ENCODE data around the gene LARP4B.

GRCh38 chr10:839550-840205 lies 91.8 kb downstream of the LARP4B start:
- TF ChIP-seq REST (IDR thresholded peaks at IDR 0.05; ENCODE audit: borderline replicate concordance) (no peak), EZH2 (IDR thresholded peaks at IDR 0.05; ENCODE audit: borderline replicate concordance, insufficient read depth, low read length, poor library complexity, severe bottlenecking) (no peak), CTCF (IDR thresholded peaks at IDR 0.05; ENCODE audit: poor library complexity, severe bottlenecking) (no peak), SMC3 (conservative IDR thresholded peaks at IDR 0.05; ENCODE audit: poor library complexity) (no peak), POLR2AphosphoS5 (IDR thresholded peaks at IDR 0.05) (no peak), MXI1 (conservative IDR thresholded peaks at IDR 0.05; ENCODE audit: poor library complexity, severe bottlenecking) (no peak), RAD21 (conservative IDR thresholded peaks at IDR 0.05) (no peak)
